ENCODE results near the gene TSSK3.

The TSSK3 gene

GRCh38 chr1:32339363-32339978, 22.9 kb upstream of the TSSK3 start:
- DNase-seq (ENCODE audit: low read depth), result no peak
- TF ChIP-seq CTCF (IDR thresholded peaks at IDR 0.05; ENCODE audit: low read depth, low read length, missing control alignments), result no peak
- no peak overlapping the region for H3K4me3 ChIP-seq (ENCODE audit: low read depth, low read length)

GRCh38 chr1:32341186-32341757, 21.1 kb upstream of the TSSK3 start:
- H3K4me3 ChIP-seq (ENCODE audit: low read depth, low read length), result no peak overlapping the region
- no peak for TF ChIP-seq CTCF (IDR thresholded peaks at IDR 0.05; ENCODE audit: low read depth, low read length, missing control alignments)
- no peak for DNase-seq (ENCODE audit: low read depth)

- TF ChIP-seq CTCF (IDR thresholded peaks at IDR 0.05; ENCODE audit: low read depth, low read length, missing control alignments), result no peak
- DNase-seq (ENCODE audit: low read depth), result no peak
- no peak overlapping the region for H3K4me3 ChIP-seq (ENCODE audit: low read depth, low read length)
Observed at GRCh38 chr1:32341971-32342370, 20.4 kb upstream of the TSSK3 start.

GRCh38 chr1:32342704-32343103, 19.6 kb upstream of the TSSK3 start:
- TF ChIP-seq CTCF (IDR thresholded peaks at IDR 0.05; ENCODE audit: low read depth, low read length, missing control alignments), result no peak
- H3K4me3 ChIP-seq (ENCODE audit: low read depth, low read length), result no peak overlapping the region
- no peak for DNase-seq (ENCODE audit: low read depth)

GRCh38 chr1:32345289-32345827, 17.0 kb upstream of the TSSK3 start:
- TF ChIP-seq CTCF (IDR thresholded peaks at IDR 0.05; ENCODE audit: low read depth, low read length, missing control alignments), result no peak
- H3K4me3 ChIP-seq (ENCODE audit: low read depth, low read length), result no peak overlapping the region
- no peak for DNase-seq (ENCODE audit: low read depth)

- no peak for DNase-seq (ENCODE audit: low read depth)
- TF ChIP-seq CTCF (IDR thresholded peaks at IDR 0.05; ENCODE audit: low read depth, low read length, missing control alignments), result no peak
- H3K4me3 ChIP-seq (ENCODE audit: low read depth, low read length), result no peak overlapping the region
Observed at GRCh38 chr1:32346532-32347157, 15.7 kb upstream of the TSSK3 start.

Measured in GM12864 (cell line).